GM12878 (cell line): ENCODE results near the gene GMDS.

ENCODE experiments used
- BHLHE40 ChIP-seq, 2 experiments: fragments of 450-650 bp in 1 of 2; IDR thresholded peaks; 2 replicates each; pipeline ENCODE4 v1.6.1; 2011 to 2017; ENCODE audit warnings: low read depth in 2 of 2, borderline replicate concordance in 1 of 2, improper control_type of control experiment in 1 of 2, low read length in 1 of 2, mild to moderate bottlenecking in 1 of 2
- FOXK2 ChIP-seq: fragments of 450-650 bp; IDR thresholded peaks from 2 replicates; pipeline ENCODE4 v1.6.1; 2017; ENCODE audit warnings: mild to moderate bottlenecking, moderate library complexity
- JUND ChIP-seq: IDR thresholded peaks from 2 replicates; pipeline ENCODE4 v1.6.1; 2012; ENCODE audit warnings: low read depth, mild to moderate bottlenecking, low read length, improper control_type of control experiment, moderate library complexity
- TF ChIP-seq, protein P1 (sequence below), 3 experiments: IDR thresholded peaks in 2 of 3; conservative IDR thresholded peaks in 1 of 3; 2 replicates each; pipeline ENCODE4 v1.5.1; 2011; ENCODE audit warnings: low read depth in 3 of 3, low read length in 3 of 3, mild to moderate bottlenecking in 3 of 3, control low read depth in 2 of 3, moderate library complexity in 2 of 3, inconsistent platforms in 1 of 3, mixed read lengths in 1 of 3; ENCODE audit not compliant: control insufficient read depth in 2 of 3, insufficient read depth in 1 of 3; ENCODE audit errors: extremely low read depth in 1 of 3
- TF ChIP-seq, protein P2 (sequence below): IDR thresholded peaks from 2 replicates; pipeline ENCODE4 v1.6.1; 2011; ENCODE audit warnings: borderline replicate concordance, low read depth, mild to moderate bottlenecking, moderate library complexity, low read length; ENCODE audit not compliant: insufficient read depth, poor library complexity, severe bottlenecking
- TF ChIP-seq, protein P3 (sequence below): fragments of 450-650 bp; formaldehyde crosslinking; IDR thresholded peaks from 2 replicates; pipeline ENCODE4 v1.4.0; 2022; ENCODE audit warnings: mild to moderate bottlenecking, moderate library complexity
- TF ChIP-seq, protein P4 (sequence below): fragments of 450-650 bp; IDR thresholded peaks from 2 replicates; pipeline ENCODE4 v1.6.1; 2017; ENCODE audit warnings: mild to moderate bottlenecking, low read depth, inconsistent platforms; ENCODE audit not compliant: poor library complexity, severe bottlenecking

DNA sequence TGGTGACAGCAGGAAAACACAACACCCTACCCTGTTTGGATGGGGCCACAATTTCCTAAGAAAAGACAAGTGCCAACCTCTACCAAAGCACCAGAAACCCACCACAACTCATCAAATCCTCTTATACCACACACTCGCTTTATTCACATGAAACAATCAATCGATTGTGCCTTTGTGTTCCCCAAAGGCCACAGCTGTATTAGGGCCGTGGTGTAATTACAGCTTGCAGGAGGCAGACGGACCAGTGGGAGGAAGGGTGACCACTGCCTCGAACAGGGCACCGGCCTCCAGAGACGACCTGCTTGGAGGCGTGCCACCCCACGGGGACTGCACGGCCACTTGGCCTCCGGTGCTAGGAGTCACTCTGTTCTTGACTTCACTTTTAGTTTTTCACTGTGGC is 371.6 kb downstream of the GMDS start:
- TF ChIP-seq, protein P1, sequence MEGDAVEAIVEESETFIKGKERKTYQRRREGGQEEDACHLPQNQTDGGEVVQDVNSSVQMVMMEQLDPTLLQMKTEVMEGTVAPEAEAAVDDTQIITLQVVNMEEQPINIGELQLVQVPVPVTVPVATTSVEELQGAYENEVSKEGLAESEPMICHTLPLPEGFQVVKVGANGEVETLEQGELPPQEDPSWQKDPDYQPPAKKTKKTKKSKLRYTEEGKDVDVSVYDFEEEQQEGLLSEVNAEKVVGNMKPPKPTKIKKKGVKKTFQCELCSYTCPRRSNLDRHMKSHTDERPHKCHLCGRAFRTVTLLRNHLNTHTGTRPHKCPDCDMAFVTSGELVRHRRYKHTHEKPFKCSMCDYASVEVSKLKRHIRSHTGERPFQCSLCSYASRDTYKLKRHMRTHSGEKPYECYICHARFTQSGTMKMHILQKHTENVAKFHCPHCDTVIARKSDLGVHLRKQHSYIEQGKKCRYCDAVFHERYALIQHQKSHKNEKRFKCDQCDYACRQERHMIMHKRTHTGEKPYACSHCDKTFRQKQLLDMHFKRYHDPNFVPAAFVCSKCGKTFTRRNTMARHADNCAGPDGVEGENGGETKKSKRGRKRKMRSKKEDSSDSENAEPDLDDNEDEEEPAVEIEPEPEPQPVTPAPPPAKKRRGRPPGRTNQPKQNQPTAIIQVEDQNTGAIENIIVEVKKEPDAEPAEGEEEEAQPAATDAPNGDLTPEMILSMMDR (IDR thresholded peaks at IDR 0.05 in 2 of 3, conservative IDR thresholded peaks at IDR 0.05 in 1 of 3; ENCODE audit: control insufficient read depth in 2 of 3, extremely low read depth in 1 of 3, insufficient read depth in 1 of 3, low read depth in 3 of 3, low read length in 3 of 3), result no peak
- no peak for TF ChIP-seq BHLHE40 (IDR thresholded peaks at IDR 0.05; ENCODE audit: borderline replicate concordance in 1 of 2, low read depth in 2 of 2, low read length in 1 of 2)
- no peak for TF ChIP-seq JUND
- TF ChIP-seq, protein P2, sequence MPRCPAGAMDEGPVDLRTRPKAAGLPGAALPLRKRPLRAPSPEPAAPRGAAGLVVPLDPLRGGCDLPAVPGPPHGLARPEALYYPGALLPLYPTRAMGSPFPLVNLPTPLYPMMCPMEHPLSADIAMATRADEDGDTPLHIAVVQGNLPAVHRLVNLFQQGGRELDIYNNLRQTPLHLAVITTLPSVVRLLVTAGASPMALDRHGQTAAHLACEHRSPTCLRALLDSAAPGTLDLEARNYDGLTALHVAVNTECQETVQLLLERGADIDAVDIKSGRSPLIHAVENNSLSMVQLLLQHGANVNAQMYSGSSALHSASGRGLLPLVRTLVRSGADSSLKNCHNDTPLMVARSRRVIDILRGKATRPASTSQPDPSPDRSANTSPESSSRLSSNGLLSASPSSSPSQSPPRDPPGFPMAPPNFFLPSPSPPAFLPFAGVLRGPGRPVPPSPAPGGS, result no peak
- TF ChIP-seq, protein P3, sequence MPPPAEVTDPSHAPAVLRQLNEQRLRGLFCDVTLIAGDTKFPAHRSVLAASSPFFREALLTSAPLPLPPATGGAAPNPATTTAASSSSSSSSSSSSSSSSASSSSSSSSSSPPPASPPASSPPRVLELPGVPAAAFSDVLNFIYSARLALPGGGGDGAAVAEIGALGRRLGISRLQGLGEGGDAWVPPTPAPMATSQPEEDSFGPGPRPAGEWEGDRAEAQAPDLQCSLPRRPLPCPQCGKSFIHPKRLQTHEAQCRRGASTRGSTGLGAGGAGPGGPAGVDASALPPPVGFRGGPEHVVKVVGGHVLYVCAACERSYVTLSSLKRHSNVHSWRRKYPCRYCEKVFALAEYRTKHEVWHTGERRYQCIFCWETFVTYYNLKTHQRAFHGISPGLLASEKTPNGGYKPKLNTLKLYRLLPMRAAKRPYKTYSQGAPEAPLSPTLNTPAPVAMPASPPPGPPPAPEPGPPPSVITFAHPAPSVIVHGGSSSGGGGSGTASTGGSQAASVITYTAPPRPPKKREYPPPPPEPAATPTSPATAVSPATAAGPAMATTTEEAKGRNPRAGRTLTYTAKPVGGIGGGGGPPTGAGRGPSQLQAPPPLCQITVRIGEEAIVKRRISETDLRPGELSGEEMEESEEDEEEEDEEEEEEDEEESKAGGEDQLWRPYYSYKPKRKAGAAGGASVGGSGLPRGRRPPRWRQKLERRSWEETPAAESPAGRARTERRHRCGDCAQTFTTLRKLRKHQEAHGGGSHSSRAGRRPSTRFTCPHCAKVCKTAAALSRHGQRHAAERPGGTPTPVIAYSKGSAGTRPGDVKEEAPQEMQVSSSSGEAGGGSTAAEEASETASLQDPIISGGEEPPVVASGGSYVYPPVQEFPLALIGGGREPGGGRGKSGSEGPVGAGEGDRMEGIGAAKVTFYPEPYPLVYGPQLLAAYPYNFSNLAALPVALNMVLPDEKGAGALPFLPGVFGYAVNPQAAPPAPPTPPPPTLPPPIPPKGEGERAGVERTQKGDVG, result no peak
- no peak for TF ChIP-seq FOXK2
- TF ChIP-seq, protein P4, sequence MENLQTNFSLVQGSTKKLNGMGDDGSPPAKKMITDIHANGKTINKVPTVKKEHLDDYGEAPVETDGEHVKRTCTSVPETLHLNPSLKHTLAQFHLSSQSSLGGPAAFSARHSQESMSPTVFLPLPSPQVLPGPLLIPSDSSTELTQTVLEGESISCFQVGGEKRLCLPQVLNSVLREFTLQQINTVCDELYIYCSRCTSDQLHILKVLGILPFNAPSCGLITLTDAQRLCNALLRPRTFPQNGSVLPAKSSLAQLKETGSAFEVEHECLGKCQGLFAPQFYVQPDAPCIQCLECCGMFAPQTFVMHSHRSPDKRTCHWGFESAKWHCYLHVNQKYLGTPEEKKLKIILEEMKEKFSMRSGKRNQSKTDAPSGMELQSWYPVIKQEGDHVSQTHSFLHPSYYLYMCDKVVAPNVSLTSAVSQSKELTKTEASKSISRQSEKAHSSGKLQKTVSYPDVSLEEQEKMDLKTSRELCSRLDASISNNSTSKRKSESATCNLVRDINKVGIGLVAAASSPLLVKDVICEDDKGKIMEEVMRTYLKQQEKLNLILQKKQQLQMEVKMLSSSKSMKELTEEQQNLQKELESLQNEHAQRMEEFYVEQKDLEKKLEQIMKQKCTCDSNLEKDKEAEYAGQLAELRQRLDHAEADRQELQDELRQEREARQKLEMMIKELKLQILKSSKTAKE, result no peak
